Astrocyte (in vitro differentiated cells and primary cell): ENCODE data around the gene DLX2. TPM values are rescaled to one million over a fixed set of nuclear protein-coding genes. Genes with fewer than 3 reads are reported as not detected.

Source experiments
- DNase-seq: peaks from one replicate; pipeline ENCODE4 v3.0.0-alpha.2; 2010; ENCODE audit warnings: low read depth
- FAIRE-seq: peaks from 2 replicates; lab custom pipeline; 2011; peaks lifted over from hg19 to GRCh38; lab: Jason Lieb, UNC
- H2AFZ ChIP-seq: 2 replicates; pipeline ENCODE4 v1.6.0; 2012; ENCODE audit warnings: low read depth, low read length, inconsistent platforms
- H3K27ac ChIP-seq: 2 replicates; pipeline ENCODE4 v1.5.1; 2011; ENCODE audit warnings: low read depth, low read length, inconsistent platforms
- H3K27me3 ChIP-seq: 2 replicates; pipeline ENCODE4 v1.6.0; 2011; ENCODE audit warnings: low read length, inconsistent platforms; ENCODE audit not compliant: insufficient read depth
- H3K36me3 ChIP-seq: 2 replicates; pipeline ENCODE4 v1.5.1; 2011; ENCODE audit warnings: low read length, inconsistent platforms; ENCODE audit not compliant: insufficient read depth
- H3K4me1 ChIP-seq: 2 replicates; pipeline ENCODE4 v1.5.1; 2011; ENCODE audit warnings: low read length, inconsistent platforms; ENCODE audit not compliant: insufficient read depth
- H3K4me2 ChIP-seq: 2 replicates; pipeline ENCODE4 v1.6.0; 2012; ENCODE audit warnings: low read length, inconsistent platforms
- H3K4me3 ChIP-seq: 2 replicates; pipeline ENCODE4 v1.5.1; 2011; ENCODE audit warnings: low read depth, mild to moderate bottlenecking, low read length, inconsistent platforms; ENCODE audit not compliant: insufficient read depth
- H3K79me2 ChIP-seq: 2 replicates; pipeline ENCODE4 v1.6.0; 2012; ENCODE audit warnings: mild to moderate bottlenecking, low read length, inconsistent platforms; ENCODE audit not compliant: insufficient read depth
- H3K9ac ChIP-seq: 2 replicates; pipeline ENCODE4 v1.6.0; 2012; ENCODE audit warnings: mild to moderate bottlenecking, low read length, inconsistent platforms
- H3K9me3 ChIP-seq: 2 replicates; pipeline ENCODE4 v1.5.1; 2012; ENCODE audit warnings: low read depth, mild to moderate bottlenecking, low read length, inconsistent platforms; ENCODE audit not compliant: insufficient read depth
- H4K20me1 ChIP-seq: 2 replicates; pipeline ENCODE4 v1.6.0; 2012; ENCODE audit warnings: low read length, inconsistent platforms; ENCODE audit not compliant: insufficient read depth
- H3K27ac Mint-ChIP-seq: one replicate; pipeline ENCODE4 v1.8.0; 2021; ENCODE audit warnings: mild to moderate bottlenecking, mixed read lengths; ENCODE audit not compliant: unreplicated experiment
- H3K27me3 Mint-ChIP-seq: one replicate; pipeline ENCODE4 v1.8.0; 2021; ENCODE audit warnings: low read depth, mixed read lengths; ENCODE audit not compliant: unreplicated experiment
- H3K36me3 Mint-ChIP-seq: one replicate; pipeline ENCODE4 v1.8.0; 2021; ENCODE audit warnings: low read depth, mixed read lengths; ENCODE audit not compliant: unreplicated experiment
- H3K4me1 Mint-ChIP-seq: one replicate; pipeline ENCODE4 v1.8.0; 2021; ENCODE audit warnings: low read depth, mixed read lengths; ENCODE audit not compliant: unreplicated experiment
- H3K4me3 Mint-ChIP-seq: one replicate; pipeline ENCODE4 v1.8.0; 2021; ENCODE audit warnings: mild to moderate bottlenecking, moderate library complexity, mixed read lengths; ENCODE audit not compliant: unreplicated experiment
- H3K9me3 Mint-ChIP-seq: one replicate; pipeline ENCODE4 v1.8.0; 2021; ENCODE audit warnings: mild to moderate bottlenecking, mixed read lengths; ENCODE audit not compliant: unreplicated experiment
- EZH2 ChIP-seq: IDR thresholded peaks from 2 replicates; pipeline ENCODE4 v1.6.1; 2012; ENCODE audit warnings: mild to moderate bottlenecking, low read length, inconsistent platforms; ENCODE audit not compliant: insufficient read depth
- total RNA-seq: library from RNA; stranded (reverse); gene quantifications from 2 replicates; pipeline ENCODE4 v1.2.1, GENCODE V29; 2021
- TF ChIP-seq, protein P1 (sequence below): IDR thresholded peaks from 2 replicates; pipeline ENCODE4 v1.5.1; 2011; ENCODE audit warnings: low read depth, mild to moderate bottlenecking, inconsistent platforms, low read length, moderate library complexity; ENCODE audit not compliant: insufficient read depth

DLX2 gene
- total RNA-seq, 1 donor from 2014 or later = 2.2 TPM

DNA sequence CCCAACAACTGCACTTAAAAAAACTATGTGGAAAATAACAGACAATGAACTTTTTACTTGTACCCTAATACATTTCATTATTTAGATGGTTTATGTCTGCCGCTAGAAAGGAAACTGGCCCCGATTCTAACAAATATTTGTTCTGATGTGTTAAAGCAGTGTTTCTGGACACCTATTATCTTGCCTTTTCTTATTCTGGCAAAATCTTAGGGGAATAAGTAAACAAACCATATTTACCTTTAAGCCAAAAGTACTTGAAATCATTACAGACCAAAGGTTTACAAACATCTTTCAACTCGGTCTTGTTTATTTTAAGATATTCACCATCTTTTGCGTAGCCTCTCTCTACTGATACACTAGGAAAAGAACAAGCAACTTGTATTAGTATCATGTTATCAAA, 29.2 kb downstream of the DLX2 start:
- Histone ChIP-seq H3K4me3 (no peak overlapping the region), H3K9me3 (no peaks in the 10 kb centered on the region), H3K79me2 (no peaks in the 10 kb centered on the region), H3K9ac (no peak overlapping the region), H2AFZ (no peak overlapping the region), H3K4me1 (no peaks in the 10 kb centered on the region), H3K36me3 (no peaks in the 10 kb centered on the region), H3K27ac (no peak overlapping the region), H3K27me3 (no peaks in the 10 kb centered on the region), H4K20me1 (no peaks in the 10 kb centered on the region), H3K4me2 (no peak overlapping the region)
- H3K27ac Mint-ChIP-seq = no peak overlapping the region
- no peaks in the 10 kb centered on the region for H3K9me3 Mint-ChIP-seq
- DNase-seq (no peak), FAIRE-seq (no peak)
- TF ChIP-seq EZH2 = no peak
- TF ChIP-seq, protein P1, sequence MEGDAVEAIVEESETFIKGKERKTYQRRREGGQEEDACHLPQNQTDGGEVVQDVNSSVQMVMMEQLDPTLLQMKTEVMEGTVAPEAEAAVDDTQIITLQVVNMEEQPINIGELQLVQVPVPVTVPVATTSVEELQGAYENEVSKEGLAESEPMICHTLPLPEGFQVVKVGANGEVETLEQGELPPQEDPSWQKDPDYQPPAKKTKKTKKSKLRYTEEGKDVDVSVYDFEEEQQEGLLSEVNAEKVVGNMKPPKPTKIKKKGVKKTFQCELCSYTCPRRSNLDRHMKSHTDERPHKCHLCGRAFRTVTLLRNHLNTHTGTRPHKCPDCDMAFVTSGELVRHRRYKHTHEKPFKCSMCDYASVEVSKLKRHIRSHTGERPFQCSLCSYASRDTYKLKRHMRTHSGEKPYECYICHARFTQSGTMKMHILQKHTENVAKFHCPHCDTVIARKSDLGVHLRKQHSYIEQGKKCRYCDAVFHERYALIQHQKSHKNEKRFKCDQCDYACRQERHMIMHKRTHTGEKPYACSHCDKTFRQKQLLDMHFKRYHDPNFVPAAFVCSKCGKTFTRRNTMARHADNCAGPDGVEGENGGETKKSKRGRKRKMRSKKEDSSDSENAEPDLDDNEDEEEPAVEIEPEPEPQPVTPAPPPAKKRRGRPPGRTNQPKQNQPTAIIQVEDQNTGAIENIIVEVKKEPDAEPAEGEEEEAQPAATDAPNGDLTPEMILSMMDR = no peak
- H3K27me3 Mint-ChIP-seq = peaks cover 26% of the 10 kb centered on the region
- no peak overlapping the region for H3K4me3 Mint-ChIP-seq
- H3K36me3 Mint-ChIP-seq = no peaks in the 10 kb centered on the region
- no peaks in the 10 kb centered on the region for H3K4me1 Mint-ChIP-seq

DNA sequence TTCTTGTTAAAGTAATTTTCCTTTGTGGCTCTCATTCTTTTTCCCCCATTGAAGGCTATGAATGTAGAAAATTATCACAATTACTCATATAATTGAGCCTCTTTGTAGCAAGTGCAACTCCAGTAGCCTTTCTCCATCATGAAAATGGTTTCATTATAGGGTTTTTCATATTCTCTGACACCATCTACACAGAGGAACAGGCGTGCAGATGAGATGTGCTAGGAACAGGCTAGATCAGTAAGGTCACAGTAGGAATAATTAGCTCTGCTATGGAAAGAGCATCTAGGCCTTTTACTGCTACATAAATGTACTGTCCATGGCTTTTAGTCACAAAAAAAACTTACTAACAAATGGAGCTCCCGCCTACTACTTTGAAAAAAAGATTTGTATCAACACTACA, 30.0 kb downstream of the DLX2 start:
- peaks cover 19% of the 10 kb centered on the region for H3K27me3 Mint-ChIP-seq
- no peak for TF ChIP-seq EZH2
- TF ChIP-seq, protein P1 = no peak
- H3K27me3 ChIP-seq = no peaks in the 10 kb centered on the region
- no peak overlapping the region for H3K4me3 ChIP-seq
- no peaks in the 10 kb centered on the region for H3K79me2 ChIP-seq
- no peaks in the 10 kb centered on the region for H4K20me1 ChIP-seq
- H3K4me3 Mint-ChIP-seq = no peak overlapping the region
- DNase-seq = no peak
- H3K9ac ChIP-seq = no peak overlapping the region
- H3K27ac ChIP-seq = no peak overlapping the region
- H2AFZ ChIP-seq = no peak overlapping the region
- no peaks in the 10 kb centered on the region for H3K9me3 ChIP-seq
- no peak overlapping the region for H3K4me2 ChIP-seq
- no peaks in the 10 kb centered on the region for H3K36me3 ChIP-seq
- no peaks in the 10 kb centered on the region for H3K4me1 Mint-ChIP-seq
- FAIRE-seq = no peak
- H3K27ac Mint-ChIP-seq = no peak overlapping the region
- no peaks in the 10 kb centered on the region for H3K4me1 ChIP-seq
- H3K36me3 Mint-ChIP-seq = no peaks in the 10 kb centered on the region
- no peaks in the 10 kb centered on the region for H3K9me3 Mint-ChIP-seq

DNA sequence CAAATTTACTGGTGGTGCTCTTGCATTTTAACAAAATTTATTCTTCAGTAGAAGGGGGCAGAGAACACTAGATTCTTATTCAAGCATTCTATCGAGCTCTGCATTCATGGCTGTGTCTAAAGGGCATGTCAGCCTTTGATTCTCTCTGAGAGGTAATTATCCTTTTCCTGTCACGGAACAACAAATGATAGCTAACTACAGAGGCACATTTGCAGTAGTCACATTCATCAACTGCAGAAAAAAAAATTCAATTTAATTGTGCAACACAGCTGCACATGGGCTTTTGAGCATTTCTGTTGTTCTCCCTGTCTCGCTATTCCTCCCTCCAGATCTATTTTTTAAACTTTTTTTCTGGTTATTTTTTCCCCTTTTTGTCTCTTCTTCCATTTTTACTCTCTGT, 30.4 kb downstream of the DLX2 start:
- H3K9me3 Mint-ChIP-seq = no peaks in the 10 kb centered on the region
- no peak overlapping the region for H3K4me3 Mint-ChIP-seq
- Histone ChIP-seq H3K36me3 (no peaks in the 10 kb centered on the region), H3K27me3 (no peaks in the 10 kb centered on the region), H3K9ac (no peak overlapping the region), H3K9me3 (no peaks in the 10 kb centered on the region), H4K20me1 (no peaks in the 10 kb centered on the region), H2AFZ (no peak overlapping the region), H3K4me1 (no peaks in the 10 kb centered on the region), H3K79me2 (no peaks in the 10 kb centered on the region), H3K4me2 (no peak overlapping the region), H3K27ac (no peak overlapping the region), H3K4me3 (no peak overlapping the region)
- TF ChIP-seq, protein P1 = no peak
- TF ChIP-seq EZH2 = no peak
- DNase-seq = no peak
- H3K27me3 Mint-ChIP-seq = peaks cover 19% of the 10 kb centered on the region
- H3K4me1 Mint-ChIP-seq = no peaks in the 10 kb centered on the region
- H3K27ac Mint-ChIP-seq = no peak overlapping the region
- no peaks in the 10 kb centered on the region for H3K36me3 Mint-ChIP-seq
- no peak for FAIRE-seq
